ENCODE data around the gene OGDH.

DNA sequence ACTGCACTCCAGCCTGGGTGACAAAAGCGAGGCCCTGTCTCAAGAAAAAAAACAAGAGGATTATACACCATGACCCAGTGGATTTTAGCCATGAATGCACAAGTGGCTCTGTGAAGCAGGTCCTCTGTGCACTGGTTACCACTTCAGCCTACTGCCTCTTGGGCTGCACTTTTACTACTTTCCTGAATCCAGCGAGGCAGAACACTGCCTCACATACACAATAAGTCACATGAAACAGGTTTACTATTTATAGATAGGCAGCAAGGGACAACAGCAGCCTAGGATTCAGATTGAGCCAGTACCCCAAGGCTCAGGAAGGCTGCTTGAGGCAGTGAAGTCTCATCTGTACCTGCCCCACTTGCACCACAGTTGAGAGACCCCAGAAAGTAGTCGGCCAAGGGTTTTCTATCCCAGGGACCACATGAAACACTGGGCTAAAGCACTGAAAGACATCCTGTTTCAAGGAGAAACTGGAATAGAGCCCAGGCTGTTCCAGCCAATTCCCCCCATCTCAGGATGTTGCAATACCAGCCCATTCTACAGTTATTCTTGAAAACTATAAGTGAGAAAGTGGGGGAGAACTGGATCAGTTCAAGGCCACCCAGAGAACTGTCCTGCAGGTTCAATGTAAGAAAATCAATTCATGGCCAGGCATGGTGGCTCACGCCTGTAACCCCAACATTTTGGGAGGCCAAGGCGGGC is 10.3 kb upstream of the OGDH start:
- TF ChIP-seq, protein P1, sequence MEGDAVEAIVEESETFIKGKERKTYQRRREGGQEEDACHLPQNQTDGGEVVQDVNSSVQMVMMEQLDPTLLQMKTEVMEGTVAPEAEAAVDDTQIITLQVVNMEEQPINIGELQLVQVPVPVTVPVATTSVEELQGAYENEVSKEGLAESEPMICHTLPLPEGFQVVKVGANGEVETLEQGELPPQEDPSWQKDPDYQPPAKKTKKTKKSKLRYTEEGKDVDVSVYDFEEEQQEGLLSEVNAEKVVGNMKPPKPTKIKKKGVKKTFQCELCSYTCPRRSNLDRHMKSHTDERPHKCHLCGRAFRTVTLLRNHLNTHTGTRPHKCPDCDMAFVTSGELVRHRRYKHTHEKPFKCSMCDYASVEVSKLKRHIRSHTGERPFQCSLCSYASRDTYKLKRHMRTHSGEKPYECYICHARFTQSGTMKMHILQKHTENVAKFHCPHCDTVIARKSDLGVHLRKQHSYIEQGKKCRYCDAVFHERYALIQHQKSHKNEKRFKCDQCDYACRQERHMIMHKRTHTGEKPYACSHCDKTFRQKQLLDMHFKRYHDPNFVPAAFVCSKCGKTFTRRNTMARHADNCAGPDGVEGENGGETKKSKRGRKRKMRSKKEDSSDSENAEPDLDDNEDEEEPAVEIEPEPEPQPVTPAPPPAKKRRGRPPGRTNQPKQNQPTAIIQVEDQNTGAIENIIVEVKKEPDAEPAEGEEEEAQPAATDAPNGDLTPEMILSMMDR (IDR thresholded peaks at IDR 0.05 in 2 of 3, conservative IDR thresholded peaks at IDR 0.05 in 1 of 3; ENCODE audit: borderline replicate concordance in 1 of 3, insufficient read depth in 1 of 3, low read depth in 2 of 3, low read length in 2 of 3), result no peak
- TF ChIP-seq EZH2 (IDR thresholded peaks at IDR 0.05) (no peak), POLR2AphosphoS5 (IDR thresholded peaks at IDR 0.05; ENCODE audit: low read depth, low read length) (no peak), RAD21 (IDR thresholded peaks at IDR 0.05; ENCODE audit: low read depth) (no peak), CEBPB (IDR thresholded peaks at IDR 0.05; ENCODE audit: low read depth) (no peak)

All from HCT116 (cell line).